ENCODE data around the gene USP10. TPM values are rescaled to one million over a fixed set of nuclear protein-coding genes. Genes with fewer than 3 reads are reported as not detected.

USP10 gene
- total RNA-seq, 4 donors from 2014 or later, result 61.1 to 103 (median 74.4) TPM

DNA sequence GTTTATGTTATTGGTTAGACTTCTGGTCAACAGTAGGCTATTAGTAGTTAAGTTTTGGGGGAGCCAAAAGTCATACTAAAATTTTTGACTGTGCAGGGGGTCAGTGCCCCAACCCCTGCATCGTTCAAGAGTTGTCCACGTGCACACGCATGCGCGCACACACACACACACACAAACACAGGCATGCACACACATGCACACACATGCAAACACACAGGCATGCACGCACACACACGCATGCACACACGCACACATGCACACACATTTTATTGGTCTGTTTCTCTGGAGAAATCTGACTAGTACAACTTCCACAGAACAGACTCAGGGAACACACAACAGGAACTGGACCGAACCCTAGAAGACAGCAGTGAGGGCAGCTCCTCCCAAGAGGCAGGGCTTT, 24.4 kb upstream of the USP10 start:
- in situ Hi-C loops (cut with MboI; ENCODE audit: low sequenced_read_pairs in 4 of 4), result loop anchor here in 2 of 4 donors (5.0 to 10.0 kb wide), 2 partner anchors 49 to 52 kb away; no protein-coding TSS in a partner anchor
- no peak for TF ChIP-seq POLR2A (IDR thresholded peaks at IDR 0.05)
- TF ChIP-seq, protein P1, sequence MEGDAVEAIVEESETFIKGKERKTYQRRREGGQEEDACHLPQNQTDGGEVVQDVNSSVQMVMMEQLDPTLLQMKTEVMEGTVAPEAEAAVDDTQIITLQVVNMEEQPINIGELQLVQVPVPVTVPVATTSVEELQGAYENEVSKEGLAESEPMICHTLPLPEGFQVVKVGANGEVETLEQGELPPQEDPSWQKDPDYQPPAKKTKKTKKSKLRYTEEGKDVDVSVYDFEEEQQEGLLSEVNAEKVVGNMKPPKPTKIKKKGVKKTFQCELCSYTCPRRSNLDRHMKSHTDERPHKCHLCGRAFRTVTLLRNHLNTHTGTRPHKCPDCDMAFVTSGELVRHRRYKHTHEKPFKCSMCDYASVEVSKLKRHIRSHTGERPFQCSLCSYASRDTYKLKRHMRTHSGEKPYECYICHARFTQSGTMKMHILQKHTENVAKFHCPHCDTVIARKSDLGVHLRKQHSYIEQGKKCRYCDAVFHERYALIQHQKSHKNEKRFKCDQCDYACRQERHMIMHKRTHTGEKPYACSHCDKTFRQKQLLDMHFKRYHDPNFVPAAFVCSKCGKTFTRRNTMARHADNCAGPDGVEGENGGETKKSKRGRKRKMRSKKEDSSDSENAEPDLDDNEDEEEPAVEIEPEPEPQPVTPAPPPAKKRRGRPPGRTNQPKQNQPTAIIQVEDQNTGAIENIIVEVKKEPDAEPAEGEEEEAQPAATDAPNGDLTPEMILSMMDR (IDR thresholded peaks at IDR 0.05 in 4 of 5, conservative IDR thresholded peaks at IDR 0.05 in 1 of 5), result no peak

DNA sequence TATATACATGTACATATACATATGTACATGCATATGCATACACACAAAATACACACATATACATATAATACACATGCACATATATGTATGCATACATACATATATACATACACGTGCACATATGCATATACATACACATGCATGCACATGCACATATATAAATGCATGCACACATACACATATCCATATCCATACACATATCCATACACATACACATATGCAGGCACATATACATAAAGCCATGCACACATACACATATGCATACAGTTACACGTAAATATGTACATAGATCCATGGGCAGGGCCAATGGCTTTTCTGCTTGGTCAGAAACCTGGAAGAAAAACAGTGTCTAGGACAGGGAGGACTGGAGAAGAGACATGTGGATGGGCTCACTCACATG, 23.9 kb upstream of the USP10 start:
- no peak for DNase-seq
- no peak for ATAC-seq
- Histone ChIP-seq H3K9me3 (no peaks in the 10 kb centered on the region), H3K27ac (no peak overlapping the region), H3K27me3 (peaks cover 0 to 5% (median 0%) of the 10 kb centered on the region in 3 donors), H3K36me3 (no peaks in the 10 kb centered on the region), H3K4me3 (no peak overlapping the region), H3K4me1 (no peaks in the 10 kb centered on the region)
- in situ Hi-C loops (cut with MboI; ENCODE audit: low sequenced_read_pairs in 4 of 4) (loop anchor here in 2 of 4 donors (5.0 to 10.0 kb wide), 2 partner anchors 49 to 51 kb away; no protein-coding TSS in a partner anchor), intact Hi-C loops (cut with DNase I; ENCODE audit: low total_unique reads) (no loop called here)
- TF ChIP-seq, protein P1 (IDR thresholded peaks at IDR 0.05 in 4 of 5, conservative IDR thresholded peaks at IDR 0.05 in 1 of 5), result no peak

More for the DNA sequence above, 24.4 kb upstream of the USP10 start:
- H3K4me1 ChIP-seq, result no peaks in the 10 kb centered on the region
- no peak for DNase-seq
- no peaks in the 10 kb centered on the region for H3K36me3 ChIP-seq
- ATAC-seq, result no peak
- intact Hi-C loops (cut with DNase I; ENCODE audit: low total_unique reads), result no loop called here
- peaks cover 0 to 5% (median 0%) of the 10 kb centered on the region in 3 donors for H3K27me3 ChIP-seq
- H3K4me3 ChIP-seq, result no peak overlapping the region
- H3K27ac ChIP-seq, result no peak overlapping the region
- no peaks in the 10 kb centered on the region for H3K9me3 ChIP-seq

DNA sequence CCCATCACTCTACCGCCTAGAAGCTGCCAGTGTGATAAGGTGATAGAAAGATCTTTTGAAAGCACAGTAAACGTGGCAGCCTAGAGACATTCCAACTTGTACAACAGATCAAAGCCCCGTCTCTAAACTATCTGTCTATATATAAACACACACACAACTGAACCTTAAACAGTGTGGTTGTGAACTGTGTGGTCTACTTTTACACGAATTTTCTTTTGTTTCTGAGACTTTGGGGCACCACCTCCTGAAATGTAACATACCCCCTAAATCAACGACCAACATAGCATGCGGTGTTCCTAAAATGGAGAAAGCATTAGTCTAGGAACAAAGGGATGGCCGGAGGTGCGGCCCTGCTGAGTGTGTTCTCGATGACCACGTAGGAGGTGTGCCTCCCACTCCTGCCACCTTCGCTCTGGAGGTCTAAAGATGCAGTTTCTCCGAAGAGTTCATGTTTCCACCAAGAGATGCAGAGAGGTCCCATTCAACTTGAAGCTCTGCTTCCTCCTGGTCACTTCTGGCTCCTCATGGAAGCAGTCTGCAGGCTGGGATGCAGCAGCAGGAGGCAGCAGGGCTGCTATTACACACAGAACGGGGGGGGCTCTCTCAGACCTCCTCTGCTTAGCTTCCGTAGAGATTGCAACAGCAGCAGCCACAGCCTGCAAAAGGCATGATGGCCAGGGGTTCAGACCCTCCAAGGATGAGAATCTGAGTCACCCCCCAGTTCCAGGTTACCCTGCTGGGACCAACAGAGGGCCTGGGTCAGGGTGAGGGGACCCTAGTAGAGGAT, 22.6 kb upstream of the USP10 start:
- in situ Hi-C loops (cut with MboI; ENCODE audit: low sequenced_read_pairs in 4 of 4), result loop anchor here in 2 of 4 donors (5.0 to 10.0 kb wide), 2 partner anchors 48 to 50 kb away; no protein-coding TSS in a partner anchor
- no peaks in the 10 kb centered on the region for H3K4me1 ChIP-seq
- no peak overlapping the region for H3K4me3 ChIP-seq
- peaks cover 0 to 5% (median 0%) of the 10 kb centered on the region in 3 donors for H3K27me3 ChIP-seq
- H3K9me3 ChIP-seq, result no peaks in the 10 kb centered on the region
- no peak for TF ChIP-seq POLR2A (IDR thresholded peaks at IDR 0.05)
- TF ChIP-seq, protein P1 (IDR thresholded peaks at IDR 0.05 in 4 of 5, conservative IDR thresholded peaks at IDR 0.05 in 1 of 5), result no peak
- H3K36me3 ChIP-seq, result no peaks in the 10 kb centered on the region
- ATAC-seq (no peak), DNase-seq (no peak)
- intact Hi-C loops (cut with DNase I; ENCODE audit: low total_unique reads), result no loop called here
- H3K27ac ChIP-seq, result no peak overlapping the region

DNA sequence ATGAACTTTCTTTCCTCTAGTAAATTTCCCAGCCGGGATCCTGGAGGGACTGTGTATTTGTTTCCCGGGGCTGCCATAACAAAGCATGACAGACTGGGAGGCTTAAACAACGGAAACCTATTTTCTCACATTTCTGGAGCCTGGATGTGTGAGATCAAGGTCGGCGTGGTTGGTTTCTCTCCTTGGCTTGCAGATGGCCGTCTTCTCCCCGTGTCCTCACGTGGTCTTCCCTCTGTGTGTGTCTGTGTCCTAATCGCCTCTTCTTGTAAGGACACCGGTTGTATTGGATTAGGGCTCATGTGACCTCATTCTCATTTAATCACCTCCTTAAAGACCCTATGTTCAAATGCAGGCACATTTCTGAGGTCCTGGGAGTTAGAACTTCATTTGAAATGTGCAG, 22.0 kb upstream of the USP10 start:
- H3K36me3 ChIP-seq, result no peaks in the 10 kb centered on the region
- ATAC-seq, result no peak
- no peak overlapping the region for H3K27ac ChIP-seq
- H3K4me3 ChIP-seq, result no peak overlapping the region
- intact Hi-C loops (cut with DNase I; ENCODE audit: low total_unique reads) (no loop called here), in situ Hi-C loops (cut with MboI; ENCODE audit: low sequenced_read_pairs in 4 of 4) (loop anchor here in 2 of 4 donors (5.0 to 10.0 kb wide), 2 partner anchors 47 to 49 kb away; no protein-coding TSS in a partner anchor)
- H3K27me3 ChIP-seq, result peaks cover 0 to 5% (median 0%) of the 10 kb centered on the region in 3 donors
- TF ChIP-seq, protein P1 (IDR thresholded peaks at IDR 0.05 in 4 of 5, conservative IDR thresholded peaks at IDR 0.05 in 1 of 5), result no peak
- no peak for TF ChIP-seq POLR2A (IDR thresholded peaks at IDR 0.05)
- H3K9me3 ChIP-seq, result no peaks in the 10 kb centered on the region
- no peaks in the 10 kb centered on the region for H3K4me1 ChIP-seq
- DNase-seq, result no peak
